ENCODE data around the gene PTTG2.
"Not testable (repeated sequence)": the region's sequence is repeated elsewhere in the genome, so short reads cannot be mapped to it uniquely, and the experiment has no call there.

PTTG2 gene

DNA sequence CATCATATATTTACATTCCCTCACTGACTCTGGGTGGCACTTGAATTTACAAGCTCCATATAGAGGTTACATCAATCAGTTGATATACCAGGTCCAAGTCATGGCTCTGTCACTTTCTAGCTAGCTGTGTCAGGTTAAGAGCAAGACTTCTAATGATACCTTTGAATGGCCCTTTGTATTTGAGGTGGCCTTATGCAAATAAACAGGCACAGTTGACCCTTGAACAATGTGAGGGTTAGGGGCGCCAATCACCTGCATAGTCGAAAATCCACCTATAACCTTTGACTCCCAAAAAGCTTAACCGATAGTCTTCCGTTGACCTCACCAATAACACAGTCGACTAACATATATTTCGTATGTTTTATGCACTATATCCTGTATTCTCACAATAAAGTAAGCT is 1.3 kb upstream of the PTTG2 start:
- DNase-seq, result no peak

DNA sequence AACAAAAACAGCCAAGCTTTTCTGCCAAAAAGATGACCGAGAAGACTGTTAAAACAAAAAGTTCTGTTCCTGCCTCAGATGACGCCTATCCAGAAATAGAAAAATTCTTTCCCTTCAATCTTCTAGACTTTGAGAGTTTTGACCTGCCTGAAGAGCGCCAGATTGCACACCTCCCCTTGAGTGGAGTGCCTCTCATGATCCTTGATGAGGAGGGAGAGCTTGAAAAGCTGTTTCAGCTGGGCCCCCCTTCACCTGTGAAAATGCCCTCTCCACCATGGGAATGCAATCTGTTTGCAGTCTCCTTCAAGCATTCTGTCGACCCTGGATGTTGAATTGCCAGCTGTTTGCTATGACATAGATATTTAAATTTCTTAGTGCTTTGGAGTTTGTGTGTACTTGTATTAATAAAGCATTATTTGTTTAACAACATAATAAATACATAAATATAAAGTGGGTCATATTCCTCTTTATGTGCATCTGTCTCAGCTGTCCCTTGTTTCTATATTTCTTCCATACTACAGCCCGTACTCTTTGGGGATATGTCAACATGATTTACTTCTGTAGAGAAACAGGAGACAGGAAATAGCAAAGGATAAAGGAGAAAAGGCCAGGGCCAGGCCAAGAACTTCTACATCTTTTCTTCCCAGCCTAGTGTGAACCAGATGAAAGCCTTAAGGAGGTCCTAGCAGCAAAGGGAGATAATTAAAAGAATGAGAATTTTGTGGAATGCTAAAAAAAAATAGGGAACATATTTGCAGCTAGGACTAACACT is 667 bp downstream of the PTTG2 start:
- DNase-seq, result no peak

DNA sequence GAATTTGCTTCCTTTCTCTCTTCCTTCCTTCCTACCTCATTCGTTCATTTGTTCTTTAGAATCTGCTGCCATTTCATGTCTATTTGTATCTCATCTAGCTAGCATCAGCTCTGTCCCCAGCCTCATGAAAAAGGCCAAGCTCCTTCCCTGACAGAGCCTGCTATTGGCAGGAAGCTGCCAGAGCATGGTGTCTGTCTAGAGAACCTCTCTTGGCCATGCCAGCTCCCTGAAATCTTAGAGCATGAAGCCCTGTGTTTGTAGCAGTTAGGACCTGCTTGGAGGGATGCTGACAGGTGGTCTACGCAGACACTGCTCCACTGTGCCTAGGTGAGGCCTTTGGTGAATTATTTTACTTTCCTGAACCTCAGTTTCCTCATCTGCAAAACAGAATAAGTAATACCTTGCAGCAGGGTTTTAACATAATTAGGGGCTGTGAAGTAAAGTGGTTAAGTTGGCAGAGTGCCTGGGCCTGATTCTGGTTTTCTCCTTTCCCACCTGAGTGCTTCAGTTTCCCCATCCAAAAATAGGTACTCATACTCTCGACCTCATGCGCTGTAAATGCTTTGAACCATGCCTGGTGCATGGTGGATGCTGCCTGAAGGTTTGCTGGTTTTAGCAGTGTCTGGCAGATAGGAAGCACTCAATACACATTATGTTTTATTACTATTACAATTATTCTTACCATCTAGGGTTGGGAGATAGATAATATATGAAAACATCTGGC is 4.7 kb downstream of the PTTG2 start:
- no peak for DNase-seq

DNA sequence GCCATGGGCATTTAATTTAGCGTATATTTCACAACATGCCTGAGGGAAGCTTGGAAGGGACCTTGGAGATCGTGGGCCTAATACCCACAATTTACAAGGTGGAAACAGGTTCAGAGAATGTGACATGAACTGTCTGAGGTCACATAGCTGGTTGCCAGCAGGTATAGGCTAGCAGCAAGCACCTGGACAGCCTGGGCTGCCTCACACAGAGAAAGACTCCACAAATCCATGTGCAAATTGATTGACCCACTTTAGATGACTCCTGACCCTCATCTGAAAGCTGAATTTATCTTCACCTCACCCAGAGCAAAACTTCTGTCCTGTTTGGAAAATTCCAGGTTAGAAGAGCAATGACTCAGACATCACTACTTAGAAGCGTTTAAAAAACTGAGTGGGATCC is 5.8 kb downstream of the PTTG2 start:
- DNase-seq, result no peak

DNA sequence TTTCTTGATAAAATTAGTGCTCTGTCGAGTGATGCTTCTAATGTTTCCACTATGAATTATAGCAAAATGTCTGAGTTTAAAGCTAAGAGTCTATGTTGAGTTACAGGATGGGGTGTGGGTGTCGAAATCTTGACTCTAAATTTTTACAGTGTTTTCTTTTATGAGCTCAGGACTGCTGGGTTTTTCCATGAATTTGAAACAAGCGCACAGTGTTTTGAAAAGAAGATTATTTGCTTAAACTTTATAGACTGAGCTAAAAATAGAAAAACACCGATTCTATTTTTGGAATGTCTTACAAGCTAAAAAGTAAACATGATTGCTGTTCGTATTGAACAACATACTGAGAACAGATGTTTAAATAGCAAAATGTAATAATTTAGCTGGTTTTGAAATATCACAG is 7.5 kb downstream of the PTTG2 start:
- DNase-seq, result no peak

DNA sequence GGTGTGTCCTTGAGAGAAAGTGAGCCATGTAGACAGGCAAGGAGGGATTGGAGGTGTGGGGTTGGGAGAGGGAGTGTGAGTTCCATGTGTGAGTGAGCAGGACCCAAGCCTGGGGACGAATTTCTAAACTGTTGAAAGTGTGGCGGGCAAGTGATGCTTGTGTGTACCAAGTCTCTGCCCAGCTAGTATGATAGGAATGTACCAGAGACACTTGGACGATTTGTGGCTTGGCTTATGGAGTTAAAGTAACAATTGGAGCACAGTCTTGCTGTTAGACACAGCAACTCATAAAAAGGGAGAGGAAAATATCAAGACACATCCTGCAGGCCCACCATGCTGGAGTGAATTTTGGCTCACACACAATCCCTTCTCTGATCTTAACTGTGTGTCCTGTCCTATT is 8.5 kb downstream of the PTTG2 start:
- no peak for DNase-seq

DNA sequence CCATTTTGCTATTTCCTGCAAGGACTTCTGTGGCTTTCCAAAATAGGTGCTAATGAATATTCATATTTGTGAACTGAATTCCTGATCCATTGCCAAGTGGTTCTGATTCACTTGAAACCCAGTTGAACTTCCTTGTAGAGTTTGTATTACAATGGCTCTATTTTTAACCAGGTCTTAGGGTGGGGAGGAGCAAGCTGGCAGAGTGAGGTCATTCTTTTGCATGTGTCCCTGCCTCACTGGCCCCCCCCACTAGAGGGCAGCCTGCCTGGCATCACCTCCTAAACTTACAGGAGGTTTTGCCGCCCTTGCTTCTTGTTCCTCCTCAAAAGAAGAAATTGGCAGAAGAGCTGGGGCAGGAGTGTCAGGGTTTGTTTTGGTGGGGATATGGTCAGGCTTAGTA is 10.5 kb downstream of the PTTG2 start:
- peak; percentile 83 for DNase-seq

DNA sequence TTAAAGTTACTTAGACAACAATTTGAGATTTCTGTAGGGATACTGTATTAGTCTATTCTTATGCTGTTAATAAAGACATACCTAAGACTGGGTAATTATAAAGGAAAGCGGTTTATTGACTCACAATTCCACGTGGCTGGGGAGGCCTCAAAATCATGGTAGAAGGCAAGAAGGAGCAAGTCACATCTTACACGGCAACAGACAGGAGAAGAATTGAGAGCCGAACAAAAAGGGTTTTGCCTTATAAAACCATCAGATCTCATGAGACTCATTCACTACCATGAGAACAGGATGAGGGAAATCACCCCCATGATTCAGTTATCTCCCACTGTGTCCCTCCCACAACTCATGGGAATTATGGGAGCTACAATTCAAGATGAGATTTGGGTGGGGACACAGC is 11.0 kb downstream of the PTTG2 start:
- DNase-seq, result no peak

DNA sequence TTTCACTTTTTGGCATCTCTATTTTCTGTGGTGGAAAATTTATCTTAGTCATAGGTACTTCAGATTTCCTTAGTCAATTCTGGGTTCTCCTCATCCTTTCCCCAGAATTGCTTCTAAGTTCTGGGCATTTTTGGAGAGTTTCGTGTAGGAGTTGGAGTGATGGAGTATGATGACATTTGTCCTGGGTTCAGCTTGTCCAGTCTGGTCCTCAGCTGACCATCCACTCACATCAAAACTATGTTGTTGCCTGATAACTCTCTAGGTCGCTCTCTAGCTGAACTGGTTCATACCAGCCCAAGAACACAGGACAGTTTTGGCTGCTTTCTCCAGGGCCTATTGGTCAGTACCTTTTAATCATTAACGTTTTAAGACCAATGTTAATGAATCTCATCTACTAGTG is 13.2 kb downstream of the PTTG2 start:
- DNase-seq, result no peak

DNA sequence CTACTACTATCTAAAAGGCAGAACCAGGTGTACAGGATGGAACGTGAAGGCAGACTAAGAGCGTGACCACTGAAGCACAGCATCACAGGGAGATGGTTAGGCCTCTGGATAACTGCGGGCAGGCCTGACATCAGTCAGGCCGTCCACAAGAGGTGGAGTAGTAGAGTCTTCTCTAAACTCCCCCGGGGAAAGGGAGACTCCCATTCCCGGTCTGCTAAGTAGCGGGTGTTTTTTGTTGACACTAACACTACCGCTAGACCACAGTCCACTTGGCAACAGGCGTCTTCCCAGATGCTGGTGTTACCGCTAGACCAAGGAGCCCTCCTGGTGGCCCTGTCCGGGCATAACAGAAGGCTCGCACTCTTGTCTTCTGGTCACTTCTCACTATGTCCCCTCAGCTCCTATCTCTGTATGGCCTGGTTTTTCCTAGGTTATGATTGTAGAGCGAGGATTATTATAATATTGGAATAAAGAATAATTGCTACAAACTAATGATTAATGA is 15.2 kb downstream of the PTTG2 start:
- not testable (repeated sequence) for DNase-seq

DNA sequence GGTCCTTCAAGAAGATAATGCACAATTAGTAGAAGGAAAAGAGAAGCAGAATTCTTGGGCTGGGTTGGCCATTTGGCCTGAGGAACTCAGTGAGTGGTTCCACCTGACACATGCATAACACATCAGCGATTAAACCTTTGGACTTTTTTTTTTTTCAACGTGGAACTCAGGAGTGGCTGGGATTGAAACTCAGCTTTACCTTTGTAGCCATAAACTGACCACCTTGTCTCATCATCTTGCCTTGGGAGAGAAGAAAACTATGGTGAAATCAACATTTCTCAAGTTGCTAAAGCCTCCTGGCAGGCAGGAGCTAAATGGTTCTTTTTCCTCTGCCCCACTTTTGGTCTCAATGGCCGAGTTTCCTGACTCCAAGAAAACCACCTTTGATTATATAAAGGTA is 16.3 kb downstream of the PTTG2 start:
- no peak for DNase-seq

DNA sequence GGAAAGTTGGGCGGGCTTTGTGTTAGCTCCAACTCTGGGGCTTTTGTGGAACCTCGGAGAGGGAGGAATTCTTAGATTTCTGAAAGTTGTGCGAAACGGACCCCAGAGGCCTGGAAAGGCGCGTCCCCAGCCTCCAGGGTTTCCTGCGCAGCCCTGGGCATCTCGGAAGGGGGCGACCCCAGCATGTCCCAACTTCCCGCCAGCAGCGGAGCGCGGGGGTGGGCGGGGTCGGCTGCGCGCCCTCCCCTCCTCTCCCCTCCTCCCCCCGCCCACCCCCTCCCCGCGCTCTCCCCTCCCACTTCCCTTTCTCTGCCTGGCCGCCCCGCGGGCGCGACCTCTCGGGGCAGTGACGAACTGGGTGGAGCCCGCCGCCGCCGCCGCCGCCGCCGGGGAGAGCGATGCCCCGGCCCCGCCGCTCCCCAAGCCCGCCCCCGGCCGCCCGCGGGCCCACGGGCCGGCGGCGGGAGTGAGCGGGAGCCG is 16.8 kb downstream of the PTTG2 start:
- DNase-seq, result peak; percentile 86

DNA sequence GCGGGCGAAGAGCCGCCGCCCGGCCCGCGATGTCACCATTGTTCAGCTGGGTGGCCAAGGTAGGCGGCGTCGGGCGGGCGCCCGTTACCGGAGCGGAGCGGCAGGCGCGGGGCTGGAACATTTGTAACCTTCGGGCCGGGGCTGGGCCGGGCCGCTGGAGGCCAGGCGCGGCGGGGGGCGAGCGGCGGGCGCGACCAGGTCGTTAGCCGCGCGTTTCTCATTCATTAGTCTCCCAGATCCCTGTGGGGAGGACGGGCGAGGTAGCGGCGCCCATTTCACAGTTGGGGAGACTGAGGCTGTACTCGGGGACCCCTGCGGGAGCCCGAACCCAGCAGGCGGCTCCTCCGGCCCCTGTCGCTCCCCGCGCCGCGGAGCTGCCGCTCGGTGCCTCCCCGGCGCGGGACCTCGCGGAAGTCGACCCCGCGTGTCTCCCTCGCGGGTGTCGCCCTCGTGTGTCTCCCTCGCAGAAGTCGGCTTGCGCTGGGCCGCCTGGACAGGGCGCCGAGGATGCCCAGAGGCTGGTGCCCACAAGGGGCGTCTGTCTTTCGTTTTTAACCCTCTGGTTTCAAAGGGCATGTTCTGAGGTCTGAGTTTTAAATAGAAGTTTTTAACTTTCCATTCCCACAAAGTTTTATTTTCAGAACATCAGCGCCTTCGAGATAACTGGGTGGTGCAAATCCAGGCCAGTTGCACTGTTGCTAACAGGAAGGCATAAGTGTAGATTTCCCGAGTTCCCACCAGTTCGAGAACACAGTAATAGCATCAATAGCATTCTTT is 17.5 kb downstream of the PTTG2 start:
- DNase-seq, result peak; percentile 85

DNA sequence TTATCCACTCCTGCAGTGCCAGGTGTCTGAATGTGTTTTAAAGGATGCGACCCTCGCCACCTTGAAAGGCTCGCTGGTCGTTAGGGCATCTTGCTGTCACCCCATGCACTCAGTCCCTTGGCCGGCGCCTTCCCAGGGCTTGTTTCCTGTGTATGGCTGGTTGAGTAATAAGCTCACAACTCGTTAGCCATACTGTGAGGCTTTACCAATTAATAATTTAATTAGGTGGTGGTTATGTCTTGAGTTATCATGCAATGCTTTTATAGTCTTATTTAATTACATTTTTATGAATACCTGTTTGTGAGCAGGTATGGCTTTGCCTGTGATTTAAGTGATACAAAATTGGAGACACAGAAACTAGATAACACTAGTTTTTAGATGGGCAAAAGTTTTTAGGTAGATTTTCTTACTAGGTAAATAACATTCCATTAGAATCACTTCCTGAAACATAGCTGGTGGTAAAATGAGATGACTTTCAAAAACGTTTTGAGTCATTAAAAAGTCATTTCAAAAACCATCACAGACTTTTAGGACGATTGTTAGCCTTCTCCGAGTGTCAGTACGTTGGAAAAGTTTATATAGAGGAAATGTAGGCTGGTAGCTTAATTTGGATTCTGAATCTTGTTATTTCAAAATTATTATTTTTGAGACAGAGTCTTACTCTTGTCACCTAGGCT is 18.2 kb downstream of the PTTG2 start:
- DNase-seq, result peak; percentile 57

DNA sequence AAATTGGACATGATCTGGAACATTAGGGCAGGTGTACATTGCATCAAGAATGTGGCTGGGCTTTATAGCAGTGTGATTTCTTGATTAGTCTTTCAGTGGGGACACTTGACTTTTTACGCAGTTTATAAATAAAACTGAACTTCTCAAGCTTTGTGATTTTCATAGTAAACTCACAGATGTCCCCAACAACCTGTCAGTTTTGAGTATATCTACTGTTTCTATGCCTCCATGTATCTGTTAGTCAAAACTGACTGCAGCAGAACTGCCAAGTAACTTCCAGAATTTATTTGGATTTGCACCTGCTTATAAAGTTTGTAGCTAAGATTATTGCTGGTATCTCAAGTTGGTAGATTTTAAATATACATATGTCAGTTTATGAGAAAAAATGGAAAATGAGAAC is 20.0 kb downstream of the PTTG2 start:
- no peak for DNase-seq

DNA sequence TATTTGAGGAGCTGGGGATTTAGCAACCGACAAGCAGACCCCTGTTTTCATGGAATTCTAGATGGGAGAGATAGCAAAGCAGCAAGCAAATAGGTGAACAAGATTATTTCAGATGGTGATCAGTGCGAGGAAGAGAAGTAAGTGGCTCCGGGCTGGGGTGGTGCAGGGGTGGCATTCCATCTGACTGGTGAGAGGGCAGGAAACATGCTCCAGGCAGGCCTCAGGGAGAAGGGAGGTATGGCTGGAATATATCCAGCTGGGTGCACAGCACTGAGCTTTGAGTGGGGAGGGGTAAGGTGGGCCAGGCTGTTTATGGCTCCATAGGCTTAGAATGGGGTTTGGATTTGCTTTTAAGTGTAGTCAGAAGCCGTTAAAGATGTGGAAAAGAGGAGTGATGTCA is 21.2 kb downstream of the PTTG2 start:
- DNase-seq, result no peak

DNA sequence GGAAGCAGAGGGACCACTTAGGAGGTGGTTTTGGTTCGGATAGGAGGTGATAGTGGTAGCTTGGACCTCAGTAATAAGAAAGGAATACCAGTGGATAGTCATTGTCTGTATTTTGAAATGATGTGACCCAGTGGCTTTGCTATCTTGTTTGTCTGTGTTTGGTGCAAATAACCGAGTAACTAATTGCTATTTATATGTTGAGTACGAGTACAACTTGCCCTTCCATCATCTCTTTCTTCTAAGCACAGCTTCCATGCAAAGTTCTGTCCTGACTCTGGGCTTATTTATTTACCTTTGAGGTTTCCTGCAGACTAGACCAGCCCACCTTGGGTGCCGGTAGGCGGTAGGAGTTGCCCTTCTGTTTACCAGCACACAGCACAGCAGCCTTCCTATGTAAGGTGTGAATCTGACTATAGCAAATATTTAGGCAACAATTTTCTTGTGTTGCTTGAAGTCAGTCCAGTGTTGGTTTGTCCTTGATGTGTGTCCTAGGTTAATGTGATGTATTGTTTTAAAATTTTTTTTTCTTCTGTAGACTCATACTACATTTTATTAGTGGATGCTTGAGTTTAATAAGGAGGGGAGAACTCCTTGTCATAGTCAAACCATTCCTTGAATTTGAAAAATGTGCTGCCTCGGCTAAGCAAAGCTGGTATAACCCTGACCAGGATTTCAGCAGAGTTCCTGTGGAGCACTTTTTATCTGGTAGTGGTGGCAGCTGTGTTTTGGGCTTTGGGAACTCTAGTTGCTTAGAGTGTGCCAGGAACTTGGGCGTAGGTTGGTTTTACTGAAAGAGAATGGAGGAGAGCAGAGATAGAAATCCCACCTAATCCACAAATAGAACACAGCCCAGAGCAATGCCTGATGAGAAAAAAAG is 21.9 kb downstream of the PTTG2 start:
- DNase-seq, result no peak

DNA sequence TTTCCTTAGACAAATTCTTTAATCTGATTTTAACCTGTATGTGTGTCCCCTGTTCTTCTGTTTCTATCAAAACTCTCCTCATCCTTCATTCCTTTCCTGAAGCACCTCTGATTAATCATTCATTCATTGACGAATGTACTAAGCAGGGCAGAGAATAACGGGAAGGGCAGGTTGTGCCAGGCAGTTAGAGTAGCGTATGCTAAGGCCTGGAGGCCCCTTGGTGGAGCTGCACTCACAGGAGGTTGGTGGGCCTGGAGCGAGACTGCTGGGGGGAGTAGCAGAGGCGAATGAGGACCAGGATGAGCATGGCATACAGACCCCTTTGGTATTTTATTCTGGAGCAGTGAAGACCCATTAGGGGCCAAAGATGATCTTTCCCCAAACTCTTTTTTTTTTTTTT is 22.5 kb downstream of the PTTG2 start:
- no peak for DNase-seq

DNA sequence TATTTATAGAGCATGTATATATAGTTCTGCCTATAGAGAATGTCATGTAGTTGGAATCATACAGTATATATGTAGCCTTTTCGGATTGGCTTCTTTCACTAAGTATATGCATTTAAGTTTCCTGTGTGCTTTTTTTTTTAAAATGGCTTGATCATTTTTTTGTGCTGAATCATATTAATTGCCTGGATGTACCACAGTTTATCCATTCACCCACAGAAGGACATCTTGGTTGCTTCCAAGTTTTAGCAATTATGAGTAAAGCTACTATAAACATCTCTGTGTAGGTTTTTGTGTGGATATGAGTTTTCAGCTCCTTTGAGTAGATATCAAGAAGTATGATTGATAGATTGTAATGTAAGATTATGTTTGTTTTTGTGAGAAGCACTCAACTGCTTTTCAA is 23.8 kb downstream of the PTTG2 start:
- DNase-seq, result no peak

DNA sequence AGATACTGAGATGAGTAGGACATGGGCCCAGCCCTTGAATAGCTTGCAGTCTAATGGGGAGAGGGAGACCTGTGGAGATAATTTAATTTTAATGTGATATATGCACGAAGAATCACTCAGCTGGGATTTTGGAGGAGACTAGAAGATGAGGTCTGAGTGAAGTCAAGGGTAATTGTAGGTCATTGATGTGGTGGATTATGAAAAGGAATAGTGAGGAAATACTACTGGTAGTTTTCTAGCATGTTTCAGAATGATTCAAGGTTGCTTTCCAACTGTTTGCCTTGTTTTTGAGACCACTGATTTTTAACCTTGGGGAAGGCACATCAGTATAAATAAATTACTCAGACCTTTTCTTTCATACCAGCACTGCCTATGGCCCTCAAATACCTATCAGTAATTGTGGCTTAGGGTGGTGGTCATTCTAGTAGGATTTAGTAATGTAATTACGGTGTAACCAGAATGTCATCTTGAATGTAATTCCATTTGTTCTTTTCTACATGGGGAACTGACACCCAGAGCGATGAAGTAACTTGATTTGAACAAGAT is 25.6 kb downstream of the PTTG2 start:
- DNase-seq, result no peak

DNA sequence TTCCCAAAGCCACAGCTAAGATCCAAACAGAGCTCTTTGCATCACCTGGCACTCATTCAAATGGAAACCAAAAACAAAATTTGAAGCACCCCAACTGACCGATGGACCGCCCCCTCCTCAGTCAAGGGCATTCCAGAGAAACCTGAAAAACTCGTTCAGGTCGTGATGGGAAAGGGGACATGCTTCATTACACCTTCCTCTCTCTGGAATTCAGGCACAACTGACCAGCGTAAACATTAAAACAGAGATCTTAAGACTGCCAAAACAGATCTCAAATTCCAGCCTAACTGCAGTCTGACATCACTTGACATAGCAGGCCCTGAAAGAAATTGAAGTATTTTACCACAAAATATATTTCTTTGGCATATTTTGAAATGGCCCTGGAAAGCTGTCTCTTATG is 28.5 kb downstream of the PTTG2 start:
- no peak for DNase-seq
